Measurements from ENCODE around the gene YPEL5.

YPEL5 gene

GRCh38 chr2:30197570-30198192 lies 50.9 kb downstream of the YPEL5 start:
- no peak for DNase-seq
- intact Hi-C loops (cut with DNase I): no loop called here

- intact Hi-C loops (cut with DNase I): no loop called here
- peak in 1 of 10 donors; percentile 16 for DNase-seq
These were observed 55.2 kb downstream of the YPEL5 start for GRCh38 chr2:30201990-30202389.

- DNase-seq: no peak
- intact Hi-C loops (cut with DNase I): no loop called here
These were observed 56.3 kb downstream of the YPEL5 start for GRCh38 chr2:30203156-30203555.

GRCh38 chr2:30204281-30204680 lies 57.5 kb downstream of the YPEL5 start:
- intact Hi-C loops (cut with DNase I): no loop called here
- DNase-seq: no peak

- intact Hi-C loops (cut with DNase I): no loop called here
- DNase-seq: no peak
These were observed 58.6 kb downstream of the YPEL5 start for GRCh38 chr2:30205456-30205855.

GRCh38 chr2:30206461-30207430 lies 59.9 kb downstream of the YPEL5 start:
- intact Hi-C loops (cut with DNase I): no loop called here
- no peak for DNase-seq

GRCh38 chr2:30208453-30208852 lies 61.6 kb downstream of the YPEL5 start:
- intact Hi-C loops (cut with DNase I): loop anchor here (1.0 kb wide), 1 partner anchor 499 kb away; no protein-coding TSS in a partner anchor
- peak in 8 of 10 donors; percentile 28 to 95 (median 66) for DNase-seq

- intact Hi-C loops (cut with DNase I): no loop called here
- DNase-seq: no peak
These were observed 62.4 kb downstream of the YPEL5 start for GRCh38 chr2:30209227-30209626.
